CD4-positive, alpha-beta T cell treated with Interferon alpha-2 for 1 hour (primary cell): Measurements from ENCODE around the gene ST8SIA4.

Source experiments
- DNase-seq, 2 donors: peaks; one replicate each; pipeline ENCODE4 v3.0.0-alpha.2; 2020 to 2022

ST8SIA4 gene

DNA sequence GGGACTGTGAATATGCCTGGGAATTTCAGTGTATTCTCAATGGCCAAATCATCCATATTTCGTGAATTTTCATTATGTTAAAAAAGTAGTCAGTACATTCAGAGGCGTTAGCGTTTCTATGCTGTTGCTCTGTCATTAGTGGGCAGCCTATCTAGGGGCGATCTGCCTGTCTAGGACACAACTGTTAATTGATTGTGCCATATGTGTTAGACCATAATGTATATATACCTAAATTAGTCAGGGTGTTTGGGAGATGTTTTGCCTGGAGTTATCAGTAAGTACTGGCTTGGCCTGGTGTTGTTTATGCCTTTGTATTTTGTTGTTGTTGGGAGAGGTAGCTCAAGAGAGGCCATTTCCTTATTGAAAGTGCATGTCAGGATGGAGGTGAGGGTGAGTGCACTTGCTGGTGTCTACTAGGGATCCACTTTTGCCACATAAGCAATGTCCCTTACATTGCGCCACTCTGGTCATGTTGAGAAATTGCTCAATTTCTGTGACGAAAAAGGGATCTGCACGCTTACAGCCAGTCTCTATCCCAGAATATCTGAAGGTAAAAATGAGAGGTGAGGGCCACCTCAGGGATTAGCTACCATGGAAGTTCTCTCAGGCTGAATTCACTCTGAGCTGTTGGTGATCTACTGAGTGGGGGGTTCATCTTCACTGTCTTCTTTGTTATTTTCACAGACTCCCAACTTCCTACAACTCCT, 123.3 kb downstream of the ST8SIA4 start:
- DNase-seq = peak in 1 of 2 donors; percentile 54

DNA sequence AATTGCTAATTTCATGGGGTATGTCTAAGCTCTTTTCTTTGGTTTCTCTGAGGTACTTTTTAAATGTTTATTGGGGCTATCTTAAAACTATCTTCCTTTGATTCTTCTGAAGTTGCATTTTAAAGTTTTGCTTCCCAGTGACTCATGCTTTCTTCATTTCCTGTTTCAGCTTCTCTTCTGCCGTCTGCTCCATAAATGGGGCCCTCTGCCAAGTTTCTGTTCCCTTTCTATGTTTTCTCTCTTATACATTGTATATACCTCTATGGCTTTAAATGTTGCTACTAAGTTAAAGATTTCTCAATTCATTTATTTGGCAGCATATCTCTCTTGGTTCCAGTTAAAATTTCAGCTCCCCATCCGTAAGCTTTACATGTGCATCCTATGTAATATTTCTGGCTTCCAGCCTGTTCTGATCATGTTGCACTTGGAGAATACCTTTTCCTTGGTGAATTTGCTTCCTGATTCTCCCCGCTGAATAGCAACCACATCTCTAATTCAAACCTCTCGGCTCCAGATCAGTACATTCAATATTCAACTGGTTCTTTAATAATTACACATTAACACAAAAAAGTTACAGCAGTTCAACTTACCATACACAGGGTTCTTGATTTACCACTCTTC, 125.3 kb downstream of the ST8SIA4 start:
- DNase-seq = peak; percentile 18 to 56

DNA sequence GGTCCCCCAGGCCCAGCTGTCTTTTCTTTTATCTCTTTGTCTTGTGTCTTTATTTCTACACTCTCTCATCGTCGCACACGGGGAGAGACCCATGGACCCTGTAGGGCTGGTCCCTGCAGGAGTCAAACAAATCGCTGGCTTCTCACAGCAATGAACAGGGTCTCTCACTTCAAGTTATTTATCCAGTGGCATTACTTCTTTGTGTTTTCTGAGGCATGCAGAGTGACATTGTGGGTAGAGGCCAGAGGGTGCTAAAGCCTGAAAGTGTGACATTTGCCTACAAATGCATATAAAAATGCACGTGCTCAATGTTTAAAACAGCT, 127.6 kb downstream of the ST8SIA4 start:
- no peak for DNase-seq

DNA sequence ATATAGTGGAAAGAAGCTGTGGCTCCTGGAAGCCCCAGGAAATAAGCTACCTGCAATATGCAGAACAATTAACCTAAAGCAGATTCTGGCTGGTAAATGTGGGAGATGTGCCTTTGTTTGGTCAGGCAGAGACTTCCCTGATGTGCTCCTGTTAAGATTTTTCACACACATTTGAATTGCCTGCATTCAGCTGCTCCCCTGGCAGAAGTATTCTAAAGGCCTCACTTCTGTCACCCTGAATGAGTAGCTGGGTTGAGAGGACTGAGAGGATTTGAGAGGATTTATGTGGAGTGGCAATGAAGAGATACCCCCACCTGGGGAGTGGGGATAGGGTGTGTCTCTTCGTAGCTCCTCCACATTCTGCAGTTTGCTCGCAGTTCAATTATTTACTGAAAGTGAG, 130.5 kb downstream of the ST8SIA4 start:
- no peak for DNase-seq

DNA sequence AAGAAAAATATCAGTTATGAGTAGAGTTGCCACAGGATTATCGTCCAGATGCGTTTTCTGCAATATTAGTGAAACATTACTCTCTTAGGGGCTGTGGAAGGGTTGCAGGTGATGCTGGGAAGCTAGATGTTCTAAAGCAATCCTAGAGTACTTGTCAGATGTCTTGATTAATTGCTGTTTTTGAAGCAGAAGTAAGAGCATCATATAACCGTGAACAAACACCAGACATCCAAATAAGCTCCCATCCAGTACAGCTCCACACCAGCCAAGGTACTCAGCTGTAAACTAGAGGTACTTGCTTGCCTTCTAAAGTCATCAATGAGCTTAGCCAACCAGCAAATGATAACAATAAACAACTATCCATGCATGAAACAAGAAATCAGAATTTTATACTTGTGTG, 131.1 kb downstream of the ST8SIA4 start:
- DNase-seq = no peak

DNA sequence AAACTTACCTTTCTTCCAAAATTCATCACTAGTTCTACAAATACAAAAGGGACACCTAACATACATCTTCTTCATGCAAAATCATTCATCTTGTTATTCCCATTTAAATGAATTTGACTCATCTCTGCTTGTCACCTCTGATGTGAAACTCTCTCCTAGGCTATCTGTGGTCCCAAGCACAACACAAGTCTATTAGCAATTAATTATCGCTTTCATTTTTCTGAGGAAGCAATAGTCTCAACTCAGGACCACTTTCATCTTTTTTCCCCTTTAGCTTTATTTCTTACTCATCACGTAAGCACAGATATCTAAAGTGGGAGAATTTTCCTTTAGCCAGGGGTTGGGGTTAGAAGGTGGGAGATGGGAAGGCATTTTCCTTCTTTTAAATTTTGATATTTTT, 131.9 kb downstream of the ST8SIA4 start:
- DNase-seq = no peak

DNA sequence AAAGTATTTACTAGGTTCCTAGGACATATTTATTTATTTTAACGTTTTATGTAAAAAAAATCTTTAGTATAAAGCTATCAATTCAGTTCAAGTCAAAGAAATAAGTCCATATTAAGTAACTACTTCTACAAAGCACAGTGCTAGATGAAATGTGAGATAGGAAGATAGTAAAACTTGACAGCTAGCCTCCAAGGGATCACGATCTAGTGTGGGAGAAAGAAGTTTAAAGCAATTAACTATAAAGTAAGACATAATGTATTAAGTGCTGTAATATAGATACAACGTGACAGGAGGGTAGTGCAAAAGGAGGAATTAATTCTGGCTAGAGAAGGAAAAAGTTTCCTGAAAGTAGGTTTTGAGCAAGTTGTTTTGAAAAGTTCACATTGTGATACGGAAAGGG, 134.9 kb downstream of the ST8SIA4 start:
- DNase-seq = no peak

DNA sequence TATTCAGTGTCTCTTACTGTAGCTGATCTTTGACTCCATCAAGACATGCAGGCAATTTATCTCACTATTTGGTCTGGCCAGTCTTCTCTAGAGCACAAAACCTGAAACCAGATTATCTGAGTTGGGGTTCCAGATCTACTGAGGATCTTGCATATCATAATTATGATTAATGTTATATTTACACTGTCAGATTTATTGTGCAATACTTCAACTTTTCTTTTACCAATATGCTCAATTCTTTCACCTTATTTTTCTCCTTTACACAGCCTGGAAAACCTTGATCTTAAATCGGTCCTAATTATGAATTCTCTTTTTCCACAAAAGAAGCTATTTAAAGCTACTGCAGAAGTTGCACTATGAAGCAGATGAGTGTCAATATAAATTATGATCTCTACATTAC, 140.1 kb downstream of the ST8SIA4 start:
- no peak for DNase-seq

DNA sequence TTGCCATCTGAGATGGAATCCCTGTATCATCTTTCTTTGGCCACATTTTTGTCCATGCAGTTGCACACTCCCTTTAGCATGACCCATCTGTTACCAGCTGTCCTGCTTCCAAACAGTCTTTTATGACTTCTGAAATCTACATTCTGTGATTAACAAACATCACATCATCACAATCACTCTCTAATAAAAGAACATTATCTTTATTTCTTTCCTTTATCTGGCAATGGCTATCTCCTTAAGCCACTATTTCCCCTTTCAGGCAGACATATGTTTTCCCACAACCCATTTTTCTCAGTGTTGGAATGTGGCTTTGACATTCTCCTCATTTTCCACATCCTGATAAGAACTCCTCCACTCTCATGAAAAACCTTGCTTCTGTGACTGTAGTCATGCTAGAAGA, 141.0 kb downstream of the ST8SIA4 start:
- no peak for DNase-seq

DNA sequence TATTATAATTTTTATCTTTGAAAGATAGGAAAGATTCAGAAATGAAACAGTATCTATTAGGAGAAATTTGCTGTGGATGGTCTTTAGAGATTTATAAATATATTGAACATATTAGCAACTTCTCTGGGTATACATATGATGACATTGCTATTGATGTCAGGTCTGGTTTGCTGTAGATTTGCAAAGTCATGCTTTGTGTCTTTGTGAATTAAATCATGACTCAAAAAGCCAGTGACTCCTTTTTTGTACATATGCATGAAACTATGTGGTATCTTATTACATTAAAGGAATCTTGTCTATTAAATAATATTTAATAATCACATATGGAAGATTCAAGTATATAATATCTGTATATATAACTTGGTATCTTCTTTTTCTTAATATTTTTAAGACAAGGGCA, 141.9 kb downstream of the ST8SIA4 start:
- no peak for DNase-seq

DNA sequence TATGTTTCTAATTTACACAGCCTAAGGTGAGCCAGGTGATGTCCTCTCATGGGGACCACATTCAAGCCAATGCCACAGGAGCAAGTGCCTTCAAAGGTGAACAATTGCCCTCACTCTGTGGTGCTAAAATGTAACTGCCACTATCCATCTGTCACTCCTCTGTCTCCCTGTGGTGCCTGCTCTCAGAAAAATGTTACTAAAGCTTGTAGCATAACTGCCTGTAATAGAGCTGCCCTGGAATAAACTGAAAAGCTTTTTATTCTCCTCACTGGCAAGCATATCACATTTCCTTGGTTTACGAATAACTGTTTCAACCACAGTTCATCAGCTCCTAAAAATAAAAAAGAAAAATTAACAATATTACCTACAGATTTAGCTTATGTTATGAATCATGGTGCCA, 142.4 kb downstream of the ST8SIA4 start:
- no peak for DNase-seq

DNA sequence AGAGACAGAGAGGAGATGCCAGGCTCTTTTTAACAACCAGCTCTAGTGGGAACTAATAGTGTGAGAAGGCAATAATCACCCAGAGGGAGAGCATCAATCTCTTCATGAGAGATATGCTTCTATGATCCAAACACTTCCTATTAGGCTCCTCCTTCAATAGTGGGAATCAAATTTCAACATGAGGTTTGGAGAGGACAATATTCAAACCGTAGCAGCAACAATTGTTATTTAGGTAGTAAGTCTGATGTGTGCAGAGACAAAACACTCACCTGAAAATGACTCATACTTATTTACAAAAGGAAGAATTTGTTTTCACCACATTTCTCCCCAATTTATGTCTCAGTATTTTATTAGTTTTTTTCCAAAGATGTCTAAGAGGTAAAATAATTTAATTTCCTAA, 144.3 kb downstream of the ST8SIA4 start:
- no peak for DNase-seq

DNA sequence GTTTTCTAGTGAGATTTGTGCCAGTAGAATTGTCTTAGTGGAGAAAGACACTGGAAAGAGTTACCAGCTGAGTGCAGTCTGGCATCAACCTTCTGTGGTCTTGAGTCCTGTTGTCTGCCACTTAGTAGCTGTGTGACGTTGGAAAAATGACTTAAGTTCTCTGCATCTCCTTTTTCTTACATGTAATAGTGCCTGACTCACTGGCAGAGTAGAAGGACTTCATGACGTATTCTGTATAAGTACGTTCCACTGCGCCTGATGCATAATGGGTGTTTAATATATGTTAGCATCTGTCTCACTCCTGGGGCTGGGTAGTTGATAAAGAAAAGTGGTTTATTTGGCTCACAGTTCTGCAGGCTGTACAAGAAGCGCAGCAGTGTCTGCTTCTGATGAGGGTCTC, 144.8 kb downstream of the ST8SIA4 start:
- no peak for DNase-seq

DNA sequence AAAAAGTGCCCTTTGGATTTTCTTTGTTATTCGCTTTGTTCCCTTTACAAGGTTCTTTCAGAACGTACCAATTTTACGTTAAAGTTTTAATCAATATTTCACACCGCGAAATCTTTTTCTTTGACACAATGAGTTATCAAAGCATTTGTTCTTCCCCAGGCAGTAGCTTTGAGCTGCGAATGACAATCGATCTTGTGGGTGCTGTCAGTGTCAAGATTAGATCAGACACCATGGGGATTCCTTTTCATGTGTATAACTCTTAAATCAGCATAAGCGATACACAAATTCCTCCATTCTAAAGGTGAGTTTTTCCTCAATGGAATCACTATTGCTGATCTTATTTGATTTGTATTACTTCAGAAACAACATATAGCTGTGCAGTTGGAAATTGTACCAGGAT, 145.5 kb downstream of the ST8SIA4 start:
- DNase-seq = no peak
